ENCODE measurements around the gene E2F6.

Gene E2F6

DNA sequence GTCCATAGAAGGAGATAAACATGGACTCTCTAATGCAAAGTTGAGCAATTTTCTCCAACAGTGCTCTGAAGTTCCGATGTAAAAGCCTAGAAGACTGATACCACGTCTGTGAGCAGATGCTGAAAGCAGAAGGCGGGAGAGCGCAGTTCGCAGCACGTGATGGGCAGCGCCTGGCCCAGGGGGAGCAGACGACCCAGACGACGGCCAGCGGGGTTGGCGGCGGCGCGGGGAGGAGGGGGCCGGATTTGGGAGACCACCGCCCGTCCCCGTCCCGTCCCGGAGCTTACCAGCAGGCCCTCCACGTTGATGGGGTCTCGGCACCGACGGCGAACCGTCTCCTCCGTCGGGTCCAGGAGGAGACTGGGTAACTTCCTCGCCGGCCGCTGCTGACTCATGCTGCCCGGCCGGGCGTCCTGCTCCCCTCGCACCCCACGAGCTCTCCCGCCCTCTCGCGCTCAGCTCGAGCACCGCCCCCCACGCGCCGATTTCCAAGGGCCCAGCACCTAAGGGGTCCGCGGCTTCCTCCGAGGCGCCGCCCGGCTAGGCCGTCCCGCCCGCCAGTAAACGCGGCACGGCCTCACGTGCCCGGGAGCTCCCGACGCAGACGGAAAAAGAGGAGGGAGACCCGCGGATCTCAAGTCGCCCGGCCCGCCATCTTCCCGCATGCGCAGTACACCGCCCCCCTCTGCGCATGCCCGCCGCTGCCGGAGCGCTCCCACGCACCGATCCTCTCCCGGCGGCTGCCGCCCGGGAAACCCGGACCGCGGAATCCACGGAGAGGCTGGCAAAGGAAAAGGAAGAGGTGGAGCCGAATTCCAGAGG is at the start of gene E2F6:
E2F6 (minus strand) TSS at position 677 of the 822 bp plus-strand sequence; CDS start at position 395, 282 bp downstream.
- DNase-seq, result peak; percentile 87

DNA sequence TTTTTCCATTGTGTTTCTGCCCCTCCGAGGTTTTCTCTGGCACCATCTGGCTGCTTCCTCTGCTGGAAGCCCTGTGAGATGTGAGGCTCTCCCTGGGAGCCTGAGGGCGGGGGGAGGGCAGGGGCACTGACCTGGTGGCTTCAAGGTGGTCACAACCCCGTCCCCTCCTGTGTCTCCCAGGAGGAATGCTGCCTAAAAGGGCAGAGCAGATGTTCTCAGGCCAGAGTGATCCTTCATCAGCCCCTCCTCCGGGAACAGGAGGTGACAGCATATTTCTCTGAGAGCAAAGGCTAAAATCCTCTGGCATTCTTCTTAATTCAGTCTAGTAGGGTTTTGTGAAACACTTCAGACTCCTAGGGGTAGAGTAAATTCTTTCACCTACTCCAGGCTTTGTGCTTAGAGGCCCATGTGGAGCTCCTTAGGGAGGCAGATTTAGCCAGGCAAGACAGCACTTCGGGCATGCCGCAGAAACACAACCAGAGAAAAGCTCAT is 49.6 kb upstream of the E2F6 start:
- DNase-seq, result no peak

DNA sequence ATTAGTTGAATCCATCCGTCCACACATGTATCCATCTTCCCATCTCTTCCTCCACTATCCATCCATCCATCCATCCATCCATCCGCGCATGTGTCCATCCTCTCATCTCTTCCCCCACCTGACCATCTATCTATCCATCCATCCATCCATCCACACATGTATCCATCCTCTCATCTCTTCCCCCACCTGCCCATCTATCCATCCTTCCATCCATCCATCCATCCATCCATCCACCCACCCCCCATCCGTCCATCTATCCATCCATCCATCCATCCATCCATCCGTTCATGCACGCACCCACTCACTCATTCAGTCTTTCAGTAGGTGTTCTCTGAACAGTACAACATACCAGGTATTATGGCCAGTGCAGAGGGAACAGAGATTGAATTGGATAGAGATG is 48.9 kb upstream of the E2F6 start:
- DNase-seq, result no peak

- DNase-seq, result no peak
Observed at GRCh38 chr2:11514081-11514730, 48.2 kb upstream of the E2F6 start.

DNA sequence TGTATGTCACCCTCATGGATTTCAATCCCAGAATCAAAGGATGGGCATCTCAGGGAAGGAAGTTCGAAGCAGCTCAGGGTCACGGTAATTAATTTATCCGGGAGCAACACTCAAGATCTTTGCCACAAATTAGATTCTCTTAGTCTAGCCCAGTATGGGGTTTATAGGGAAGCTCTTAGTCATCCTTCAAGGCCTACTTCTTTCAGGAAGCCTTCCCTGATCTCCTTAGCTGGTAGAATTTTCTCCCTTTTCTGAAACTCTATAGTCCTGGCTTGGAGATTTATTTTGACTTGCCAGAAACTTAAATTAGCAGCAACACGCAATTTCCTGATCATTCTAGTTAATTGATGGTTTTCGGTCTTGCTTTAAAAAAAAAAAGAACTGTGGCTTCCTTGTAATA is 47.4 kb upstream of the E2F6 start:
- no peak for DNase-seq

- no peak for DNase-seq
Observed at GRCh38 chr2:11512431-11512830, 46.5 kb upstream of the E2F6 start.

DNA sequence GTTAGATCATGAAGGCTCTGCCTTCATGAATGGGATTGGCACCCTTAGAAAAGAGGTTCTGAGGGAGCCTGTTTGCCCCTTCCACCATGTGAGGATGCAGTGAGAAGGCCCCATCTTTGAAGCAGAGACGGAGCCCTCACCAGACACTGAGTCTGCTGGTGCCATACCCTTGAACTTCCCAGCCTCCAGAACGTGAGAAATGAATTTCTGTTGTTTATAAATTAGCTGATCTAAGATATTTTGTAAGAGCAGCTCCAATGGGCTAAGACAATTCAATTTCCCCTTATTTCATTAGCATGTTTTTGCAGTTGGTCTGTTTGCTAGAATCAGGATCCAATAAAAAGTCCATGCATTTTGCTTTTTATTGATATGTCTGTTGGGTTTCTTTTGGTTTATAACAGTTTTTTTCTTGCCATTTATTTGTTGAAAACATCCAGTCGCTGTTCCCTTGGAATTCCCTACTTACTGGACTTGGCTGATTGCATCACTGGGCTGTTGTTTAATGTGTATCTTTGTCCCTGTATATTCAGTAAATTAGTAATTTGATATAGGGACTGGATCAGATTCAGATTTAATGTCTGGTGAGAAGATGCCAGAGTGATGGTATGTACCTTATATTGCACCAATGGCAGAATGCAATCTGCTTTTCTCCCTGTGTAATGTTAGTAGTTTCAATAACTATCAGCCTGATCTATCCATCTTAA is 43.8 kb upstream of the E2F6 start:
- no peak for DNase-seq

GRCh38 chr2:11508279-11508678 is 42.3 kb upstream of the E2F6 start:
- DNase-seq, result no peak

GRCh38 chr2:11507517-11507916 is 41.6 kb upstream of the E2F6 start:
- DNase-seq, result no peak

- no peak for DNase-seq
Observed at GRCh38 chr2:11506611-11506969, 40.6 kb upstream of the E2F6 start.

GRCh38 chr2:11505652-11506610 is 40.0 kb upstream of the E2F6 start:
- DNase-seq, result peak; percentile 85

DNA sequence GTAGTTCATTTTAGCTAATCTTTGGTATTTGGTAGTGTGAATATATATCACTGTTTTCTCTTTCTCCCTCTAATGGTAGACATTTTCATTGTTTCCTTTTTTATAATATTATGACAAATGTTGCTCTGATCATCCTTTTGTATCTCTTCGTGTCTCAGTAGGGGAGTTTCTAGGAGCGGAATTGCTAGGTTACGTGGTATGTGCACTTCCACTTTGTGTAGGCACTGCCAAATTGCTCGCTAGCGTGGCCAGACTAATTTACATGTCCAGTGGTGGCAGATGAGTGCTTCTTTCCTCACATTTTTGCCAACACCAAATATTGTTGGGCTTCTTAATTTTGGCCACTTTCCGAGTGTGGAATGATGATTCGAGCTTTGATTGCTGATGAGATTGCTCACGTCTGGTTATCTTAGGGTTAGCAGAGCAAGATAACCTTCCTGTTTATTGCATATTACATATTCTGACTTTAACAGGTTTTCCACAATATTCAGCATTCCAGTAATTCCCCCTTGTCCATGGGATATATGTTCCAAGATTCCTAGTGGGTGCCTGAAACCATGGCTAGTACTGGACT is 37.5 kb upstream of the E2F6 start:
- no peak for DNase-seq

DNA sequence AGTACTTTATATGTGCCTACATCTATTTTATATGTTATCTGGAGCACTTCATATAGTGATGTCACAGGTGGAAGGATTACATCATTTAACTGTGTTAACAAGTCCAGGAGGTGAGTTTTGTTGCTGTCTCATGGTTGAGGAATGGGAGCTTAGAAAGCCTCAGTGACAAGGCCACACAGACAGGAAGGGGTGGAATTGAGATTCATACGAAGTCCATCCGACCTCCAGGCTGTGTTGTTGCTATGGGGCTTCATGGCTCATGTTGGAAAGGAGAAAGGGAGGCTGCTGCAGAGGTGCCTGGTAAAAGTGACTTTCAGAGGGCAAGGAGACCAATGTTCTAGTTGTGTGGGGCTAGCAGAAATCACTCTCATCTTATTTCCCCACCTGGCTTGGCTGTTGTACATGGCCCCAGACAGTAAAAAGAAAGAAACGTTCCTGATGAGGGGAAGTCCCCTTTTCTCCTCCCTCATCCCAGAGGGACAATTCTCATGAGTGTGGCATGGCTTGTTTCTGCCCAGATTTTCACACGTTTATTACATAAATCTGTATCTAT is 36.9 kb upstream of the E2F6 start:
- no peak for DNase-seq

DNA sequence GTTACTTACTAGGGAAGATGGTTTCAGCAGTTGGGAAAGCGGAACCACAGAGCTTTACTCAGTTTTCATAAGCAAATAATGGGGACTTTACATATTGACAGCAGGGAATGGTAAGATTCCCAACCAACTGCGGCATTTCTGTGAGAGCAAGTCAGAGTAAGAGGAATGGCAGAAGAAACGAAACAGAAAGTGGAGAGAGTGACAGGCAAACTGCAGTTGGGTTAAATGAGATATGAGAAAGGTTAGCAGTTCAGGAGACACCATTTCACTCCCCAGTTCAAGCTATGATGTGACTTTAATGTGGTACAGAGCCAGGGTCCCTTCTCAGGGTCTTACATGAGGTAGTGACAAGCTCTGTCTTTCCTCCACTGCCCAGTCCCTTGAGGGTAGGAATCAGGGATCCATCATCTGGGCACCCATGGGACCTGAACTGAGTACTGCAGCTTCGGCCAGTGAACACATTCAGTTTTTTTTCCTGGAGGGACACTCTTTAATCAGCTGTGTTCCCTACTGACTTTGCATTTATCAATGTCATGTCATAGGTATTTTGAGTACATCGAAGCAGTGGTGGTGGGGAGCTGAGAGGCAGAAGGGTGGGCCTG is 34.8 kb upstream of the E2F6 start:
- DNase-seq, result no peak

DNA sequence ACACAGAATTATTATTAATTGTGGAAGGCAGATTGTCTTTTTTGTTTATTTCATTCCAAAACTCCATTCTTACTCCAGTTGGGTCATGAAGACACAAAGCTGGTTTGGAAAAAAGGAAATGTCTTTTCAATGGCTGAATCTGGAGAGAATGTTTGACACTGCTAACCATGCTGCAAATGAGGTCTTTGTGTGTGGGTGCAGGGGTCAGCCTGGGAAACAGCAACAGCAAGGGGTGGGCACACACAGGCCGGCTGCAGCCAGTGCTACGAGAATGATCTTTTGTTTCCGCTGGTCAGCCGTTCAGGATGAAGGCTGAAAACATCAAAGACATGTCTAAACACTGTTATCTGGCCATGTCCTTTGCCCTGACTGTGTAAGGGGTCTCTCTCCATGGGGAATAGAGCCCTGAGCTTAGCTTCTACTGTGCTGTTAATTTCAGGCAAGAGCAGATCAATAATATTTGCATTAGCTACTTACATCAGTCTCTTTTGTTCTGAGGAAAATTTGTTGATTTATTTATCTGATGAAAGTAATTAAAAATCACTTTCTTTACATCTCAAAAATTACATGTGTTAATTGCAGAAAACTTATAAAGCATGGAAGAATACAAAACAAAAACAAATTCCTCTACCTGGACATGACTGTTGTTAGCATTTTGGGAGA is 33.3 kb upstream of the E2F6 start:
- no peak for DNase-seq

DNA sequence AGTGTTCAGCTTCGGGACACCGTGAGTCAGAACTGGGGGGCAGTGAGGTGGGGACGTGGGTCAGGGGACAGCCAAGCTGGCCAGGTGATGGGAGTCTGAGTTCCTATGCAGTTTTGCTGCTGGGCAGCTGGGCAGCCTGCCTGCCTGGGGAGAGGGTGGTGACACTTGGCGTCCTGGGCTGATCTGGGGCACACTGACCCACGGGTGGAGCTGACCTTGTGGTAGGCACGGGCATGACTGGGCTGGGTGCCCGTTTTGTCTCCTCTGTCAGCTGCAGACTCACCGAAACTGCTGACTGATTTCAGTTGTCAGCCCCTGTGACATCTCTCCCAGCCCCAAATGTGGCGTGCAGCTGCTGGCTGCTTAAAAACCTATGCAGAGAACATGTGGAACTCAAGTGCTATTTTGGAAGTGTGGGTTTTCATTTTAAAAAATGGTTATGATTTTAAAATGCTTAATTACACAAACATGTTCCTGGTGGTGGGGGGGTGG is 32.6 kb upstream of the E2F6 start:
- DNase-seq, result no peak

DNA sequence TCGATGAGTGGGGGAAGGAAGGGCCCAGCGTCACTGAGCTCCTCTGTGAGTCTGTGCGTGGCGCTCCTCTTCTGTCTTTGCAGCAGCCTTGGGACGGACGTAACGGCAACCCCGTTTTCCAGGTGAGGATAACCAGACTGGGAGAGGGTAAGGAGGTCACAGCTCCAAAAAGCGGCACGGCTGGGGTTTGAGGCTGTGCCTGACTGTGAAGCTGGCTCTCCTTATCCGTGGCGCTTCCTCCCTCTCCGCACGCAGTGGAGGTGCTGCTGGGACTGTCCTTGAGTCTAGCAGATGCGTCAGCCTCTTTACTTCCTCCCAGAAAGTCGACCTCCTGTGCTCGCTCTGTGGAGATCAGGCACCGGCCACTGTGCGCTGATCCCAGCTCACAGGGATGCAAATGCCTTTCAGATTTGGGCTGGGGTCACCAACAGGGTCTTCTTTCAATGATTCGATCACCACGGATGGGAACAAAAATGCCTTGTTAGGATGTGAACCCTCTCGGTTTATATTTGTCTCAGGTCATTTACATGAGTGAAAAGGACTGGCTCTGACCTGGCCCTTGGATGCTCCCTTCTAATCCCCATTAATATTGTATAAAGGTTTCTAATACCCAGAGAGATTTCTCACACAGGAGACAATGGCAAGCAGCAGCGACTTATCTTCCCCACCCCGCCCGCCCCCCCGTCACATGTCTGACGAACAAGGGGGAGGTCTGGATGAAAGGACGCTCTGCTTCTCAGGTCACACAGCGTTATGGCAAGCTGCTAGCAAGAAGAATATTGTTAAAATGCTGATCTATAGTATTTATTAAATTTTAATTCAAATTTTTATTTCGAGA is 30.1 kb upstream of the E2F6 start:
- no peak for DNase-seq

- no peak for DNase-seq
Observed at GRCh38 chr2:11494310-11494709, 28.3 kb upstream of the E2F6 start.

DNA sequence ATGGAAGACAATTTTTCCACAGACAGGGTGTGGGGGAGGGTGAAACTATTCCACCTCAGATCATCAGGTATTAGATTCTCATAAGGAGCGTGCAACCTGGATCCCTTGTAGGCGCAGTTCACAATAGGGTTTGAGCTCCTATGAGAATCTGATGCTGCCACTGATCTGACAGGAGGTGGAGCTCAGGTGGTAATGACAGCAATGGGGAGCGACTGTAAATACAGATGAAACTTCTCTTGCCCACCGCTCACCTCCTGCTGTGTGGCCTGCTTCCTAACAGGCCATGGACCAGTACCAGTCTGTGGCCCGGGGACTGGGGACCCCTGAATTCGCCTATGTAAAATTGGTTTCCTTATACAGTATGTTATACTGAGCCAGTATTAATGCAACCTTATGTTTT is 27.3 kb upstream of the E2F6 start:
- no peak for DNase-seq

GRCh38 chr2:11492720-11493119 is 26.8 kb upstream of the E2F6 start:
- DNase-seq, result no peak
